K562 treated with DMSO at 1 percent for 12 hours (cell line): ENCODE results near the gene GPR26. TPM values are rescaled to one million over a fixed set of nuclear protein-coding genes. Genes with fewer than 3 reads are reported as not detected.

Experiments used
- total RNA-seq: library from RNA; unstranded; fragments of 300-600 nt; gene quantifications from 2 replicates; pipeline ENCODE4 v1.2.3, GENCODE V29; 2022; ENCODE audit not compliant: insufficient read depth

The GPR26 gene
- not detected in 2 replicates for total RNA-seq

GRCh38 chr10:123666318-123667236 lies at the start of gene GPR26:
GPR26 (plus strand) TSS chr10:123666355; CDS start chr10:123666408, 53 bp downstream.

Other genes starting within 250 kb of the GPR26 start
- gene CPXM2, start 225.5 kb downstream of the GPR26 start, total RNA-seq = not detected in 2 replicates